HG03432 (cell line): ENCODE results near the gene ZCCHC18.
"Not testable (repeated sequence)": the region's sequence is repeated elsewhere in the genome, so short reads cannot be mapped to it uniquely, and the experiment has no call there.

Source experiments
- ATAC-seq: cut with Tn5 transposase; IDR thresholded peaks from one replicate; pipeline ENCODE4 v1.9.1; 2021; ENCODE audit warnings: mild to moderate bottlenecking, moderate library complexity; ENCODE audit not compliant: unreplicated experiment

The ZCCHC18 gene

DNA sequence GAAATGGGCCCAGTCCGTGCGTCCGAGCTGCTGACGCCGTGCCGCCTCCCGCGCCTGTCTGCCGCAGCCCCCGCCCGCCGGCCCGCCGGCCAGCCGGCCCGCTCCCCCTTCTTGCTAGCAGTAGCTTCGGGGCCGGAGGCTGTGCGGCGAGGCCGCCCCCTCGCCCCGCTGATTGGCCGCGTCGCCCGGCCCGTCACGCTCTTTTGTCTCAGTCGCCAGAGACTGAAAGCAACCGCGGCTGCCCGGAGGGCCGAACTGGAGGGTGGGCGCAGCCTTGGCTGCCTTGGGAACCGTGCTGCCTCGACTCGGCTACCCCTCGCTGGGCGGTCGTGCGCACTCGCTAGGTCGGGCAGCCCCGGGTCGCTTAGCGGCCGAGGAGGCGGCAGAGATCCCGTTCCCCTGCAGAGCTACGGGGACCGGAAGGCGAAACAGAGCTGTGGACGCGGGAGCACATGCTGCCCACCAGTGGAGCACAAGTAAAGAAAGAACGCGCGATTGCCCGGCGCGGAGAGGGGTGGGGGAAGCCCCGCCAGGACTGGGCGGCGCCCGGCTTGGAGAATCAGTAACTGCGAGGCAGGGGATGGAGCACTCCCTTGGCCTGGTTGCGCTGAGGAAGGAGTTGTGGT lies at the start of gene ZCCHC18:
Gene ZCCHC18 (plus strand): TSS at position 198 of the 626 bp plus-strand sequence. CDS start 1,589 bp downstream, outside the sequence.
- peak; percentile 82 for ATAC-seq

- ATAC-seq = not testable (repeated sequence)
Measured at GRCh38 chrX:104062636-104063035, 49.7 kb upstream of the ZCCHC18 start.

- ATAC-seq = peak; percentile 99
Measured at GRCh38 chrX:104075778-104076445, 36.4 kb upstream of the ZCCHC18 start, which contains the start of gene TMSB15C. TMSB15C (minus strand) TSS chrX:104076236.

- not testable (repeated sequence) for ATAC-seq
Measured at GRCh38 chrX:104077854-104078253, 34.5 kb upstream of the ZCCHC18 start.

GRCh38 chrX:104084063-104084462 lies 28.3 kb upstream of the ZCCHC18 start:
- no peak for ATAC-seq

DNA sequence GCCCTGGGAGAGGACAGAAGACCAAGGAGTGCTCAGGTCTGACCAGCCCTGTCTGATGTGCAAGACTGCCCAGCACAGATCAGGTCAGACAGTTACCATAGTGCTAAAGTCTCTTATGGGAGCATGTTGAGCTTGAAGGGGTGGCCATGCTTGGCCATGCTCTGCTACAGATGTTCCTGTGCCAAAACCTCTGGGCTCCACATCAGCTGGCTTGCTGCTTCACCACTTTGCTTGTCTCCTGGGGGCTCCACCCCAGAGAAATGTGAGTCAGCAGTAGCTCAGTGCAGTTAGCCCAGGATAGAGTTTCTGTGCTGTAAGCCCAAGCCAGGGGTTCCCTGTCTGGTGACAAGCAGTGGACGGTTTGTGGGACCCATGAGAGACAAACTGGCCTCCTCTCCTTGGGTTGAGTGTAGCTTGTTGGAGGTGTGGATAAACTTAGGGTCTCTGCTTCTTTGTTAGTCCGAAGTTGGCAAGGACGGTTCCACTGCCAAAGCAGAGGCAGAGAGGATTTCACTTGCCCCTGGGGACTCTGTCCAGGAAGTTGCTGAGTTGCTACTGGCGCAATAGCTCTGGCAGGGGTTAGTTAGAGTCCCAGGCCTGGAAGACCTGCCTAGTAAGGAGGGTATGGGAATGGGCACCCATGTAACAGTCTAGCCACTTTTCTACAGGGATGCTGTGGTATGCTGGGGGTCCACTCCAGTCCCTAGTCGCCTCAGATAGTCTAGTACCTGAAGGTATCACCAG lies 27.6 kb upstream of the ZCCHC18 start:
- ATAC-seq = no peak

DNA sequence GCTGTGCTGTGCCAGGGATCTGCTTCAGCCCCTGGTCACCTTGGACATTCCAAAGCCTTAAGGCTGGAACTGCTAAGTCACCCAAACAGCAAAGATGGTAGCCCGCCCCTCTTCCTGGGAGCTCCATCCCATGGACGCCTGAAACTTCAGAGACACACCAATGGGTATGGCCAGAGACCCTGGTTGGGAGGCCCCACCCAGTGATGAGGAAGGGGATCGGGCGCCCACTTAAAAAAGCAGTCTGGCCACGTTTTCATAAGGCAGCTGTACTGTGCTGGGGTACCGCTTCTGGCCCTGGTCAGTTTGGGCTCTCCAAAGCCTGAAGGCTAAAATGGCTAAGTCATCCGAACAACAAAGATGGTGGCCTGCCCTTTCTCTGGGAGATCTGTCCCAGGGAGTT lies 26.8 kb upstream of the ZCCHC18 start:
- no peak for ATAC-seq

- ATAC-seq = no peak
Measured at GRCh38 chrX:104085919-104086318, 26.4 kb upstream of the ZCCHC18 start.

DNA sequence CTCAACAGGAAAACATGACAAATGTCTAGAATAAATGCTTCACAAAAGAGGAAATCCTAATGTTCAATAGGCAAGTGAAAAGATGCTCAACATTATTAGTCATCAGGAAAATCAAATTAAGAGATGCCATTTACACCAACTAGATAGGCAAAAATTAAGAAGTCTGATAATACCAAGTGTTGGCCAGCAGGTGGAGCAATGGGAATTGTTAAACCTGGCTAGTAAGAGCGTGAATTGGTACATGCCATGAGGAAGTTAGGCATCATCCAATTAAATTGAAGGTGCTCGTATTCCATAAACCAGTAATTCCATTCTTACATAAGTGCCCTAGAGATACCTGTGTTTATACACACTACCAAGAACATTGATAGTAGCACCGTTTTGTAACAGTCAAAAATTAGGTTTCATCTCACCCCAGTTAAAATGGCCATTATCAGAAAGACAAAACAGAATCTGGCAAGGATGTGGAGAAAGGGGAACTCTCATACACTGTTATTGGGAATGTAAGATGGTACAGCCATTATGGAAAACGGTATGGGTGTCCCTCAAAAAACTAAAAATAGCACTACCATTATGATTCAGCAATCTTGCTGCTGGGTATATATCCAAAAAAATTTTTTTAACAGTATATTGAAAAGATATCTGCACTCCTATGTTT lies 14.0 kb upstream of the ZCCHC18 start:
- peak; percentile 86 for ATAC-seq

DNA sequence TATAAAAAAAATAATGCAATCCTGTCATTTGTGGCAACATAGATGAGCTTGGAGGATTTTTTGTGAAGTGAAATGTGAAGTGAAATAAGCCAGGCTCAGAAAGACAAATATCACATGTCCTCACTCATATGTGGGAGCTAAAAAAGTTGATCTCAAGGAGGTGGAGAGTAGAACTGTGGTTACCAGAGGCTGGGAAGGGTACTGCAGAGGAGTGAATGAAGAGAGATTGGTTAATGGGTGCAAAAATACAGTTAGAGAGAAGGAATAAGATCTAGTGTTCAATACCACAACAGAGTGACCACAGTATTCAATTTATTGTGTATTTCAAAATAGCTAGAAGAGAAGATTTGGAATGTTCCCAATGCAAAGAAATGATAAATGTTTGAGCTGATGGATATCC lies 13.4 kb upstream of the ZCCHC18 start:
- ATAC-seq = no peak

DNA sequence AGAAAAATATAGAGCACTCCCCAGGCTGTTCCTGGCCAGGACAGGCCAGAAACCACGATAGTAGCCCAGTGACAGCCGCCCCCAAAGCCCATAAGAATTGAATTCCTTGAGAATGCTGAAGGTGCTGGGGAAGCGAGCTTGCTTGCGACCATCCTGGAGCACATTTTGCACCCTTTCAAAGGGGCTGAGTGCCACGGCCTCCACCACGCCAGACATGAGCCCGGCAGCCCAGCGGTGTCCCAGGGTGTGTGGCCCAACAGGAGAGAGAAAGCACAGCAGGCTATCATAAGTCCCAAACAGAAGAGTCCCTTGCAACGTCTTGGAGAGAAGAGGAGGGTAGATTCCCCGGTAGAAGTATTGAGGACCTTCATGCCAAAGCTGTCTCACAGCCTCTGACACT lies 7.6 kb upstream of the ZCCHC18 start:
- ATAC-seq = no peak

DNA sequence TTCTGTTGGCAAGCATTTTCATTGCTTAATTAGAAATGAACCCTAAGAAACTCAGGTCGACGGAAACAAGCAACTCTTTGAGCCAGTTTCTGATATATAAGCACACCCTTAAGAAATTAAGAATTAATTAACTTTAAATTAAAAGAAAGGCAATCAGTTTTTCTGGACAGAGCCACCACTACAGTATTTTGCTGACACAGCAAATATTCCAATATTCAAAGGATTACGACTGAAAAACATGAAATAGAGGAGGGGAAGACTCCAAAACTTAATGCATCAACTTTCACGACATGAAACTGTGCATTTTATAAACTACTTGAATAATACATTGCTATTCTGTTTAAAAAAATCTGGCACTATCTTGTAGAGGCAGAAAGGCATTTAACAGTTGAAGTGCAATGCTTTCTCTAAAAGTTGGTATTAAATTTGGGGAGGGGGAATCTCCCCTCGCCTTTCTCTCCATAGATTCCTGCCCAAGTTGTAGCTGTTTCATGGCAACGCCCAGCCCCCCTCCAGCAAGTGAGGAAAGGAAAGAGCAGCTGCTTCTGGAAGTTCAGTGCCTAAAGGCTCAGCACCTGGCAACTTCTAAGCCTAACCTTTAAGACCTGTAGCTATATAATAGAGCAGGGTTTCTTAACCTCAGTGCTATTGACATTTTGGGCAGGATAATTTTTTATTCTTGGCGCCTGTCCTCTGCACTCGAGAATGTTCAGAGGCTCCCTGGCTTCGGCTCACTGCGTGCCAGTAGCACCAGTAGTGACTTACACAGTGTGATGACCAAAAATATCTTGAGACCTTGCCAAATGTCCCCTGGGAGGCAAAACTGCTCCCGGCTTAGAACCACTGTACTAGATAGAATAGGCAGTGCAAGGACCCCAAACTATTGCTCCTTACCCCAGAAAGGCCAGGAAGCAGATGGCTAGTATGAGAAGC lies 6.7 kb upstream of the ZCCHC18 start:
- no peak for ATAC-seq

DNA sequence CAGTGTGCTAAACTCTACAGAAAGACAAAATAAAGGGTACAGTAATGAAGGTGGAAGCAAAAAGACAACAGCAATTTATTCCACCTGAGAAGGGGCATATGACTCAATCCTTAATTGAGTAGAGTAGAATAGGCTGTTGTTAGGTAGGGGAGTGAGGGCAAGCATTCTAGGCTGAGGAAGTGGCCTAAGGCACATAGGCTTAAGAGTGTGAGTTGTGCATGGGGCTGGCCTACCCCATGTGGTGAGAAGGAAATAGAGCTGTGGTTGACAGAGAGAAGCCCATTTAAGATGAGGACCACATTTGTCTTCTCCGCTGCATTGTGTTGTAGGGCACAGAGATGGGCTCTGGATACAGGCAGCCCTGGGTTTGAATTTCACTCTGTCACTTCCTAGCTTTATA lies 3.4 kb upstream of the ZCCHC18 start:
- no peak for ATAC-seq

- ATAC-seq = peak; percentile 50
Measured at GRCh38 chrX:104110491-104111240, 1.7 kb upstream of the ZCCHC18 start.

- ATAC-seq = peak; percentile 46
Measured at GRCh38 chrX:104113222-104113965, 1.1 kb downstream of the ZCCHC18 start.

DNA sequence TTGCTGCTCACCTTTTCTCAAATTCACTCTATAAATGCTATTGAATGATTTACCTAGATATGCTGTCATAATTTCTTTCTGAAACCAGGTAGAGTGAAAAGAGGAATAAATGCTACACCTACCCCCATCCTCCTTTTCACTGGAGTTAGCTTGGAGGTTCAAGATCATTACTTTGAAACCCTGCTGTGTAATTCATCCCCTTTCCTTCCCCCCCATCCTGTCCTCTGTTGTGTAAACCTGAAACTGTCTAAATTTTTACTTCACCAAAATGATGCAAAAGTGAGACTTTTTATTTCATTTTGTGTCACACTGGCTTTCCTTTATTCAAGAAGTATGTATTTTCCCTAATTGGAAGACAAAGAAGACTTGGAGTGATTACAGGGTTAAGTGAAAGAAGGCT lies 5.4 kb downstream of the ZCCHC18 start:
- ATAC-seq = no peak

DNA sequence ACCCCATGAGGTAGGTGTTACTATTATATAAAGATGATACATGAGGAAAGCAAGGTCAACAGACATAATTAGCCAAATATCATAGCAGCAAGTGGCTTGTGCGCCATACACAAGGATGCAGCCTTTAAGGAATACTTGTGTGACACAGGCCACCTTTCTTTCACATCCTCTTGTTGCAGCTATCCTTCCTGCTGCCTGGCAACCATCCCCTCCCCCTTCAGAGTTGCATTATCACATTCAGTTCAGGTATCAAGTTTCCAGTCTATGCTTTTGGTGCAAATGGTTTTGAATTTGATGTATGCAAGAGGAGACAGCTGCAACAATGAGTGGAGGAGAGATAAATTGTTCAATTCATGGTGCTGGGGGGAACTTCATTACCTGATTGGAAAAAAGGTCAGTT lies 6.4 kb downstream of the ZCCHC18 start:
- ATAC-seq = no peak

GRCh38 chrX:104122829-104123228 lies 10.5 kb downstream of the ZCCHC18 start:
- ATAC-seq = peak; percentile 46

GRCh38 chrX:104126856-104127255 lies 14.5 kb downstream of the ZCCHC18 start:
- ATAC-seq = no peak
